VCaP (cell line): ENCODE measurements around the gene IL22.

Experiments used
- H3K27ac ChIP-seq: fragments of 450-650 bp; 2 replicates; pipeline ENCODE4 v1.5.1; 2017
- TF ChIP-seq, protein P1 (sequence below): fragments of 450-650 bp; conservative IDR thresholded peaks from 2 replicates; pipeline ENCODE4 v1.5.1; 2017; ENCODE audit warnings: mild to moderate bottlenecking, moderate library complexity

Gene IL22

DNA sequence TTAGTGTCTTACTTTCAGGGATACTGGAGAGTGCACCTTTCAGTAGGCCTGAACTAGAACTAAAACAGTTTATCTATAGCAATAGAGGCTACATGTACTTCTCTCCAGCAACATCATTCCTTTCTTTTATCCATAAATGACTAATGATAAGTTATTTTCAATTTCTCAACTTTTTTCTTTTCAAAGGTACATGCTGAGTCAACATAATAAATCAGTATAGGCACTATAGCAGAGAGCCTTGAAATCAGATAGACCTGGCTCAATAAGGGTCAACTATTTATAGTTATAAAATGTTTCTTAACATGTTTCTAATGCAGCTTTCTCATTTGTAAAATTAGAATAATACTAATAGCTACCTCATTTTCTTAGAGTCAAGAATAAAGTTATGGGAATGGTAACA lies 5.6 kb downstream of the IL22 start:
- TF ChIP-seq, protein P1, sequence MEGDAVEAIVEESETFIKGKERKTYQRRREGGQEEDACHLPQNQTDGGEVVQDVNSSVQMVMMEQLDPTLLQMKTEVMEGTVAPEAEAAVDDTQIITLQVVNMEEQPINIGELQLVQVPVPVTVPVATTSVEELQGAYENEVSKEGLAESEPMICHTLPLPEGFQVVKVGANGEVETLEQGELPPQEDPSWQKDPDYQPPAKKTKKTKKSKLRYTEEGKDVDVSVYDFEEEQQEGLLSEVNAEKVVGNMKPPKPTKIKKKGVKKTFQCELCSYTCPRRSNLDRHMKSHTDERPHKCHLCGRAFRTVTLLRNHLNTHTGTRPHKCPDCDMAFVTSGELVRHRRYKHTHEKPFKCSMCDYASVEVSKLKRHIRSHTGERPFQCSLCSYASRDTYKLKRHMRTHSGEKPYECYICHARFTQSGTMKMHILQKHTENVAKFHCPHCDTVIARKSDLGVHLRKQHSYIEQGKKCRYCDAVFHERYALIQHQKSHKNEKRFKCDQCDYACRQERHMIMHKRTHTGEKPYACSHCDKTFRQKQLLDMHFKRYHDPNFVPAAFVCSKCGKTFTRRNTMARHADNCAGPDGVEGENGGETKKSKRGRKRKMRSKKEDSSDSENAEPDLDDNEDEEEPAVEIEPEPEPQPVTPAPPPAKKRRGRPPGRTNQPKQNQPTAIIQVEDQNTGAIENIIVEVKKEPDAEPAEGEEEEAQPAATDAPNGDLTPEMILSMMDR = no peak
- H3K27ac ChIP-seq = no peak overlapping the region

DNA sequence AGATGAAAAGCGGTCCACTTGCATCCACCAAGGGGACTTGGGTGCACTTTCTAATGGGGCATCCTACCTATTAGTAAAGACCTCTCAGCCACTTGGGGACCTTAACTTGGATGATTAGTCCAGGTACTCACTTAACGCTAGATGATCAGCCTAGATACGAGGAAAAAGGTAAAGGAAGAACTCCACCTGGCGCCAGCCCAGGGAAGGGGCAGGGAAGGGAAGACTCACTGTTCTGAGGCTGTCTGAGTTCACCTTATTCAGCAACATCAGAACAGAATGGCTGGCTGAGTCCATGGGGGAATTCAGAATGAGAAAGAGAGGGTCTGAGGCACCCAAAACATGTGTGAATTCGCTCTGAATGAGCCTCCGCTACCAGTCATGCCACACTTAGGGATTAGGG lies 7.1 kb downstream of the IL22 start:
- TF ChIP-seq, protein P1 = no peak
- no peak overlapping the region for H3K27ac ChIP-seq

DNA sequence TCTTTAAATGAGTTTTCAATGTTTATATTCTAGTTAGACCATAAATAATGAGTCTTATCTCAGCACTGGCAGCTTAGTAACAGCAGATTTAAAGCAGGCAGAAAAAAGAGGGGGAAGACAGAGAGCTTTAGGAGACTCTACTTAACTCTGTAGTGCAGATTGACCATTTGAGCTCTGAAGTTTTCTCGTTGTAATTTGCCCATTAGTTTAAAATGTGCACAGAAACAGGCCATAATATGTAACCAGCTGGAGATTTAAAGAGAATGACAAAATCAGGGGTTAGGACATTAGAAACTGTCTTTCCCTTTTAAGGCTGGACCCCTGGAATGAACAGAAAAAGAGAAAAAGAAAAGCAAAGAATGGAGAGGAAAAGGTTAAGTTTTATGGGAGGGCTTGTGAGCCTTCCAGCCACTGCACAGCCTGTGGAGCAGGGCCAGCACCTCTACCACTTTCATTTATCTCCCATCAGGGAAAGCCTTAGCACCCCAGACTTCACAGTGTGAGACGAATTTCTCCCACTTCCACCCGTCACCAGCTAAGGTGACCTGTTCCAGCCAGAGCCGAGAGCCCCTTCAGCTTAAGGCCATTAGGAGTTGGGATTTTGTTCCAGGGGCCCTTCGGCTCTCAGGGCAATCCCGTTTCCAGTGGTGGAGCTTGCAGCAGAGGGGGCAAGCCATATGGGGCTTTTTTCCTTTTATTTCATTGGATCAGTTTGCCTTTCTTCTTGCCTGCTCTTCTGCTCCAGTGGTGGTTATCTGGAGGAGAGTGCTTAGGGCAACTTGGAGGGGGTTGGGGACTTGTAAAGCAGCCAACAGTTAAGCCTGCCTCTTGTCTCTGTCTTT lies 8.0 kb downstream of the IL22 start:
- TF ChIP-seq, protein P1 = no peak
- no peak overlapping the region for H3K27ac ChIP-seq

- TF ChIP-seq, protein P1 = no peak
- H3K27ac ChIP-seq = no peak overlapping the region
Measured at GRCh38 chr12:68242777-68243176, 10.6 kb downstream of the IL22 start.

- TF ChIP-seq, protein P1 = no peak
- H3K27ac ChIP-seq = no peak overlapping the region
Measured at GRCh38 chr12:68240975-68241374, 12.4 kb downstream of the IL22 start.

- TF ChIP-seq, protein P1 = no peak
- H3K27ac ChIP-seq = no peak overlapping the region
Measured at GRCh38 chr12:68240079-68240478, 13.3 kb downstream of the IL22 start.

DNA sequence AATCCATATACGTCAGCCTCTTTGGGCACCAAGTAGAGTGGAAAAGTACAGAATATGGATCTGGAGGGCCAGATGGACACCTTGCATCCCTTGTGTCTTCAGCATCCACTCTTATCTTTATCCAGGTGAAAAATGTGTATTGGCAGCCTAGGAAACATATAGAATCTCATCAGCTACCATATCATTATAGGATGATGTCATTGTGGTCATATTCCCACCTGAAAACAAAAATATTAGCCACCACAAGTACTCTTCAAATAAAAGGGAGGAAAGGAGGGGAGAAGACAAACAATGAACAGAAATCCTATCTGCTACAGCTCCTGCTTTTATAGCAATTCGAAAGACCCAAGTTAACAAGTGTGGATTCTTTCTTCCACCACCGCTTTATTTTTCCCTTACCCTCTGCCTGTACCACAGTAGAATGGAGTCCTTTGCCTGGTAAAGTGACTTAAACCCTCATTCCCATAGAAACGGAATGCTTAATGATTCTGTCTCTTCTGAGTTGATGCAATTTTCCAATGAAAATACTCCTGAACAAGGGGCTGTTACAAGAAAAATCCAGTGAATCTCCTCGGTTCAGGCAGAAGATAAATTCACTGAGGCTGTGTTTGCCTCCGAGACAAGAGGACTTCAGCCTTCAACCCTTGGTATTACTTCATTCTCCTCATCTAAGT lies 14.0 kb downstream of the IL22 start:
- no peak overlapping the region for H3K27ac ChIP-seq
- TF ChIP-seq, protein P1 = no peak
